ENCODE measurements around the gene PRKCE. TPM values are rescaled to one million over a fixed set of nuclear protein-coding genes. Genes with fewer than 3 reads are reported as not detected.

Gene PRKCE
- 46.8 and 76.1 TPM in 2 replicates for total RNA-seq

DNA sequence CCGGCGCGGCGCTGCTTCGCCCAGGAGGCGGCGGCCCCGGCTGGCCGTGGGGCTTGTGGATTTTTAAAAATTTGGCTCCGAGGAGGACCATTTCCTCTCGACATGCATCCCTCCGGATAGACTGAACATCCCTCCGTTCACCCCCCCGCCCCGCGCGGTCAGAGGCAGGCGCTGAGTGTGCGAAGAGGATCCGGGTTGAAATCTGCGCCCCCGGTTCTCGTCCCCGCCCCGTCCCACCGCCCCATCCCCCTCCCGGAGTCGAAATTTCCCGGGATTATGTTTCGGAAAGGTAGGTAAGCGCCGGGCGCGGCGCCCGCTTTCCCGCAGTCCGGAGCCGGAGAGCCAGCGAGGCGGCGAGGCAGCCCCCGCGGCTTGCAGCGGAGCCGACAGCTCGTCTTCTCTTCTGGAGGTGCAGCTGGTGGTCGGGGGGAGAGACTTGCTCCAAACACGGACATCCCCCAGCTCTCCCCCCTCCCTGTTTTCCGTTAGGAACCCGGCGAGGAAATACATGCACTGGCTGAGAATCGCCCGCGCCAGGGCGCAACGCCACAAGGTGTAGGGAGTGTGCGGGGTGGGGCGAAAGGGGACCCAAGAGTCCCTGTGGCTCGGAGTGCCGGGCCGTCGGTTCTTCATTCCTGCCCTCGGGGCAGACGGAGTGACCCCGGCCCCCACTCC, at the start of gene PRKCE:
Gene PRKCE, plus strand, starts transcription at position 261 of the 675 bp plus-strand sequence.

DNA sequence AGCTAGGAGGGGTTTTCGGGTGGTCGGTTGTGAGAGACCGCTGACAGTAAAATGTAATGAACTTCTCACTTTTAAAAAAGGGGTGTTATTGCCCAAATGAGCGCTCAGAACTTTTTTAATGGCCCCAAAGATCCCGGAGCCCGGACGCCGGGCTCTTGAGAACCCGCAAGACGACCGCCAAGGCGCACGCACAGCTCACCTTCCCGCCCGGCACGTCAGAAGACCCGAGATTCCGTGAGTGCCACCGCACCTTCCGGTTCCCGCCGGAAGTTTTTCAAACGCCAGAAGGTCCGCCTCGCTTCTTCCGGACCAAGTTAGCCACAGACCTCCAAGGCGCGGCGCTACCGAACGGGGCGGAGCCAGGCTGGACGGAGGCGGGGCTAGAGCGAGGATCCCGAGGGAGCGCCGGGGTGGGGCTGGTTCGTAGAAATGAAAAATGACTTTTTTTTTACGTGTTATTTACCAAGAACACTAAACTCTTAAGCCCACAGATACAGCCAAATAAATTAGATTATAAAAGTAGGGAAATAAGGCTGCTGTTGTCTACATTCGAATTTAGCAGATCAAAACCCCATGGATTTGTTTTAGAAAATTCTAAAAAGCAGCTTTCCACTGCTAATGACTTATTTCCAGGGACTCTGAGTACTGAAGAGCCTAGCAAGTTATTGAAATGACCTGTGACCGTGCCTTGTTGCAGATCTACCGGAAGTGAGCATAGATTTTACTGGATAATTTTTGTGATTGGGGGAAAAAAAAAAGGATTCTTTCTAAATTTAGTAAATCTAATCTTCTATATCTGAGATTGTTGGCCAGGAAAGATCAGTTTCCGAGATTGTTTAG, 40.2 kb upstream of the PRKCE start, which contains the start of gene SRBD1:
Gene SRBD1, minus strand, starts transcription at position 248 of the 840 bp plus-strand sequence. CDS start 5,826 bp downstream, outside the sequence.

Other genes starting within 250 kb of the PRKCE start
- 12.7 and 20.2 TPM in 2 replicates for gene SRBD1, start 40.4 kb upstream of the PRKCE start, total RNA-seq

Measured in epithelial cell of umbilical artery (primary cell).